K562 (cell line): Measurements from ENCODE around the gene C4orf17. TPM values are rescaled to one million over a fixed set of nuclear protein-coding genes. Genes with fewer than 3 reads are reported as not detected.

Source experiments
- ATAC-seq: fragments of 200-7000 bp; cut with Tn5 transposase; 3 replicates; pipeline ENCODE4 v1.9.1; 2020; ENCODE audit warnings: moderate library complexity
- BruUV-seq: library from RNA; stranded (reverse); fragments of 400-500 nt; replicated peaks from 2 replicates; lab custom pipeline; 2021; lab: Mats Ljungman, UMichigan
- CTCF ChIA-PET: fragments of 300-600 bp; formaldehyde crosslinking; extraction: SDS; loops from one replicate; lab custom pipeline; 2021; ENCODE audit warnings: low intra/inter-chr PET ratio; lab: Yijun Ruan, JAX
- POLR2A ChIA-PET: fragments of 300-600, 350-650 bp; sonication (Branson Sonifier 250); formaldehyde crosslinking; extraction: SDS; loops from one replicate; lab custom pipeline; 2021; ENCODE audit warnings: antibody characterized with exemption, inconsistent platforms; lab: Yijun Ruan, JAX
- DNase-seq, 4 experiments: peaks; one replicate each; pipeline versions ENCODE4 v3.0.0 to v3.0.0-alpha.2; 2011 to 2018; ENCODE audit warnings: low spot score in 3 of 4, mixed read lengths in 3 of 4; ENCODE audit errors: extremely low read depth in 1 of 4
- FAIRE-seq: peaks from 2 replicates; lab custom pipeline; 2011; peaks lifted over from hg19 to GRCh38; lab: Jason Lieb, UNC
- H2AFZ ChIP-seq: 2 replicates; pipeline ENCODE4 v1.6.0; 2011; ENCODE audit warnings: low read depth, low read length, control low read depth, inconsistent platforms
- H3K27ac ChIP-seq: fragments of 200-600 bp; 3 replicates; pipeline ENCODE4 v1.8.0; 2011; ENCODE audit warnings: low read depth, mild to moderate bottlenecking, control low read depth, inconsistent platforms, low read length, moderate library complexity, mixed read lengths; ENCODE audit errors: extremely low read depth
- H3K27me3 ChIP-seq, 2 experiments: fragments of 300-600 bp in 1 of 2; 2 replicates in 1 of 2; 3 replicates in 1 of 2; pipeline versions ENCODE4 v1.6.0 to v1.8.0; 2011; ENCODE audit warnings: inconsistent platforms in 2 of 2, low read length in 2 of 2, mild to moderate bottlenecking in 1 of 2, mixed read lengths in 1 of 2, moderate library complexity in 1 of 2; ENCODE audit not compliant: control insufficient read depth in 2 of 2, insufficient read depth in 2 of 2
- H3K36me3 ChIP-seq: fragments of 300-600 bp; 3 replicates; pipeline ENCODE4 v1.8.0; 2011; ENCODE audit warnings: mild to moderate bottlenecking, low read length, inconsistent platforms; ENCODE audit not compliant: control insufficient read depth, insufficient read depth
- H3K4me1 ChIP-seq, 2 experiments: fragments of 200-600 bp in 1 of 2; replicated peaks in 1 of 2; 2 replicates in 1 of 2; 3 replicates in 1 of 2; pipeline versions ENCODE4 v1.5.1 to v1.8.0; 2011; ENCODE audit warnings: inconsistent platforms in 2 of 2, low read length in 2 of 2, mild to moderate bottlenecking in 1 of 2, mixed read lengths in 1 of 2, moderate library complexity in 1 of 2; ENCODE audit not compliant: control insufficient read depth in 2 of 2, insufficient read depth in 2 of 2
- H3K4me2 ChIP-seq: 2 replicates; pipeline ENCODE4 v1.6.1; 2011; ENCODE audit warnings: low read length, control low read depth, inconsistent platforms, mixed read lengths; ENCODE audit not compliant: insufficient read depth
- H3K4me3 ChIP-seq: fragments of 200-600 bp; sonication (generic), shearing (Covaris generic); 2 replicates; pipeline ENCODE4 v1.5.1; 2016; ENCODE audit warnings: control low read depth, inconsistent platforms
- H3K79me2 ChIP-seq: fragments of 200-600 bp; 3 replicates; pipeline ENCODE4 v1.8.0; 2011; ENCODE audit warnings: low read length, inconsistent platforms; ENCODE audit not compliant: control insufficient read depth, insufficient read depth
- H3K9ac ChIP-seq, 2 experiments: 2 replicates each; pipeline versions ENCODE4 v1.6.0 to v1.6.1; 2011; ENCODE audit warnings: low read depth in 2 of 2, low read length in 2 of 2, control low read depth in 1 of 2, inconsistent platforms in 1 of 2, mild to moderate bottlenecking in 1 of 2, mixed read lengths in 1 of 2; ENCODE audit not compliant: insufficient read depth in 1 of 2
- H3K9me1 ChIP-seq: one replicate; pipeline ENCODE4 v1.6.0; 2011; ENCODE audit warnings: inconsistent platforms, mild to moderate bottlenecking, low read length, moderate library complexity; ENCODE audit not compliant: control insufficient read depth, insufficient read depth
- H3K9me3 ChIP-seq: replicated peaks from 2 replicates; pipeline ENCODE4 v1.5.1; 2011; ENCODE audit warnings: low read depth, low read length, inconsistent platforms; ENCODE audit not compliant: control insufficient read depth, insufficient read depth
- H4K20me1 ChIP-seq: replicated peaks from 2 replicates; pipeline ENCODE4 v1.6.1; 2011; ENCODE audit warnings: low read length, inconsistent platforms, mixed read lengths; ENCODE audit not compliant: control insufficient read depth, insufficient read depth
- CEBPB ChIP-seq: fragments of 450-650 bp; IDR thresholded peaks from 2 replicates; pipeline ENCODE4 v1.6.1; 2016; ENCODE audit warnings: missing genetic modification characterization, missing compliant biosample characterization
- CEBPG ChIP-seq, 3 experiments: fragments of 200-800 bp in 1 of 3; sonication (Bioruptor generic) in 1 of 3; sonication (generic) in 1 of 3; formaldehyde crosslinking in 1 of 3; IDR thresholded peaks in 2 of 3; conservative IDR thresholded peaks in 1 of 3; 2 replicates each; pipeline versions ENCODE4 v1.6.1 to v1.8.0; 2016 to 2022; ENCODE audit warnings: missing compliant biosample characterization in 2 of 3, missing genetic modification characterization in 2 of 3, mild to moderate bottlenecking in 1 of 3, missing genetic modification reagents in 1 of 3
- CXXC5 ChIP-seq: fragments of 250-450 bp; sonication (Bioruptor Pico); IDR thresholded peaks from 2 replicates; pipeline ENCODE4 v1.8.0; 2022; ENCODE audit warnings: inconsistent platforms, mild to moderate bottlenecking, moderate library complexity
- DACH1 ChIP-seq: fragments of 450-650 bp; IDR thresholded peaks from 2 replicates; pipeline ENCODE4 v1.6.1; 2018; ENCODE audit not compliant: partially characterized antibody
- GATA2 ChIP-seq: sonication (generic); formaldehyde crosslinking; IDR thresholded peaks from 2 replicates; pipeline ENCODE4 v1.4.0; 2020; ENCODE audit warnings: mild to moderate bottlenecking, missing genetic modification reagents
- JUND ChIP-seq, 2 experiments: IDR thresholded peaks; 2 replicates in 1 of 2; 3 replicates in 1 of 2; pipeline ENCODE4 v1.6.1; 2011; ENCODE audit warnings: borderline replicate concordance in 2 of 2, low read depth in 2 of 2, low read length in 2 of 2, improper control_type of control experiment in 1 of 2, missing biosample characterization in 1 of 2, missing genetic modification characterization in 1 of 2, missing genetic modification reagents in 1 of 2
- TRIM24 ChIP-seq, 2 experiments: fragments of 450-650 bp; IDR thresholded peaks; 2 replicates each; pipeline ENCODE4 v1.6.1; 2016
- ZNF175 ChIP-seq: fragments of 200-800 bp; sonication (Bioruptor generic); IDR thresholded peaks from 2 replicates; pipeline ENCODE4 v1.6.1; 2016; ENCODE audit warnings: low read depth, mild to moderate bottlenecking, missing genetic modification characterization, missing compliant biosample characterization
- ZNF766 ChIP-seq: fragments of 200-800 bp; sonication (Bioruptor generic); conservative IDR thresholded peaks from 2 replicates; pipeline ENCODE4 v1.6.1; 2016; ENCODE audit warnings: missing genetic modification characterization, missing compliant biosample characterization
- WGBS: fragments of 100-300 bp; shearing (Covaris generic); methylation state at CpG from one replicate; pipeline ENCODE4 v1.1.6; 2016; ENCODE audit warnings: low coverage, mixed read lengths; ENCODE audit not compliant: insufficient coverage; ENCODE audit errors: missing lambda C conversion rate; 5-methylcytosine and 5-hydroxymethylcytosine counted together
- in situ Hi-C: fragments of 300-500 bp; cut with MboI; formaldehyde crosslinking; loops from 4 replicates; pipeline ENCODE4 v1.15.0; 2018; ENCODE audit warnings: inconsistent platforms, mixed read lengths
- intact Hi-C: fragments of 100-400 bp; cut with micrococcal nuclease; formaldehyde crosslinking; loops from 2 replicates; pipeline ENCODE4 v1.14.2; 2022
- polyA plus RNA-seq, 8 experiments: library from polyadenylated mRNA; depleted of rRNA in 4 of 8; stranded (reverse) in 5 of 8; unstranded in 3 of 8; fragments of >200 nt; fragmentation: Nextera tagmentation in 2 of 8; fragmentation: Illumina TruSeq in 1 of 8; extraction: Ambion mirVana in 2 of 8; extraction: Trizol in 1 of 8; gene quantifications; 2 replicates each; pipeline versions ENCODE4 v1.2.1 to v1.2.3, GENCODE V29; 2011 to 2014; ENCODE audit warnings: inconsistent platforms in 1 of 8, missing spikeins in 1 of 8
- total RNA-seq, 7 experiments: library from RNA; depleted of rRNA in 6 of 7; stranded (reverse); fragments of >200 nt in 6 of 7; fragmentation: Illumina TruSeq in 2 of 7; extraction: Trizol in 2 of 7; gene quantifications; 2 replicates each; pipeline versions ENCODE4 v1.2.1 to v1.2.3, GENCODE V29; 2011 to 2021; ENCODE audit warnings: low replicate concordance in 1 of 7
- TF ChIP-seq, protein P1 (sequence below), 2 experiments: fragments of 450-650 bp in 1 of 2; sonication (generic) in 1 of 2; formaldehyde crosslinking in 1 of 2; IDR thresholded peaks in 1 of 2; conservative IDR thresholded peaks in 1 of 2; 2 replicates each; pipeline versions ENCODE4 v1.6.1 to v1.8.1; 2016 to 2023; ENCODE audit warnings: mild to moderate bottlenecking in 2 of 2, moderate library complexity in 2 of 2, inconsistent platforms in 1 of 2, missing genetic modification reagents in 1 of 2
- TF ChIP-seq, protein P2 (sequence below): IDR thresholded peaks from 2 replicates; pipeline ENCODE4 v1.6.1; 2012; ENCODE audit warnings: low read depth, low read length, improper control_type of control experiment, borderline replicate concordance
- TF ChIP-seq, protein P3 (sequence below): fragments of 450-650 bp; formaldehyde crosslinking; IDR thresholded peaks from 2 replicates; pipeline ENCODE4 v1.4.0; 2022; ENCODE audit warnings: mild to moderate bottlenecking, moderate library complexity
- TF ChIP-seq, protein P4 (sequence below), 2 experiments: IDR thresholded peaks; 2 replicates each; pipeline ENCODE4 v1.6.1; 2011; ENCODE audit warnings: borderline replicate concordance in 1 of 2, control low read depth in 1 of 2, low read depth in 1 of 2, low read length in 1 of 2, mild to moderate bottlenecking in 1 of 2, mixed read lengths in 1 of 2, moderate library complexity in 1 of 2; ENCODE audit not compliant: insufficient read depth in 1 of 2, insufficient read length in 1 of 2, poor library complexity in 1 of 2, severe bottlenecking in 1 of 2; ENCODE audit errors: extremely low read depth in 1 of 2
- TF ChIP-seq, protein P5 (sequence below): fragments of 450-650 bp; IDR thresholded peaks from 2 replicates; pipeline ENCODE4 v1.6.1; 2016; ENCODE audit warnings: missing biosample characterization, missing genetic modification characterization

C4orf17 gene
- total and polyA plus RNA-seq, 9 of the 15 experiments (the other 6 are each of a cell fraction or from before 2014, with no cell fraction given) = not detected

DNA sequence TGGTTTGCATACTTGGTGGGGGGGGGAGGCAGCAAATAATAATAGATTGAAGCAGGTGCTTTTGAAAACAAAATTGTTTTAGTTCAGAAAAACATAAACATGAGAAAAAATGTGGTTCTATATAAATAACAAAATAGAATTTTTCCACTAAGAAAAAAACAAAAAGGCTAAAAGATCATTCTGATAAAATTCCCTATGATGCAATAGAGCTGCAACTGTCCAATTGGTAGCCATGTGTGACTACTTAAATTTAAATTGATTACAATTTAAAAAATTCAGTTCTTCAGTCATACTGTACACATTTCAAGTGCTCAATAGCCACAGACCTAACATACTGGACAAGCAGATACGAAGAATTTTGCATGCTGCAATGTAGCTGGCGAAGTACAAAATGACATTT is 42.1 kb downstream of the C4orf17 start:
- Histone ChIP-seq H3K36me3 (no peaks in the 10 kb centered on the region), H3K9ac (no peak overlapping the region), H3K9me3 (no peaks in the 10 kb centered on the region), H4K20me1 (no peaks in the 10 kb centered on the region), H3K9me1 (no peaks in the 10 kb centered on the region), H3K4me2 (no peak overlapping the region), H3K79me2 (no peaks in the 10 kb centered on the region), H3K4me3 (no peak overlapping the region), H2AFZ (no peak overlapping the region), H3K27me3 (no peaks in the 10 kb centered on the region), H3K4me1 (no peaks in the 10 kb centered on the region), H3K27ac (no peak overlapping the region)
- DNase-seq (no peak), ATAC-seq (0 out of 3 replicates have a peak, but pooled peaks have one; percentile 39), FAIRE-seq (no peak)
- ChIA-PET CTCF (no interaction called here), POLR2A (no interaction called here)
- no TSS peak for BruUV-seq
- WGBS = 91% methylated on average over 2 of the region's 2 CpGs
- in situ Hi-C loops (no loop called here), intact Hi-C loops (no loop called here)
- 0 out of 2 replicates have a peak, but pooled peaks have one; percentile 44 for TF ChIP-seq ZNF175
- no peak for TF ChIP-seq ZNF766 (CRISPR knock-in tag)
- peak; percentile 75 for TF ChIP-seq CEBPB (tag)
- TF ChIP-seq, protein P1, sequence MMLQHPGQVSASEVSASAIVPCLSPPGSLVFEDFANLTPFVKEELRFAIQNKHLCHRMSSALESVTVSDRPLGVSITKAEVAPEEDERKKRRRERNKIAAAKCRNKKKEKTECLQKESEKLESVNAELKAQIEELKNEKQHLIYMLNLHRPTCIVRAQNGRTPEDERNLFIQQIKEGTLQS (IDR thresholded peaks at IDR 0.05) = peak; percentile 84
- TF ChIP-seq, protein P1 (CRISPR knock-in tag; conservative IDR thresholded peaks at IDR 0.05) = no peak
- TF ChIP-seq, protein P2, sequence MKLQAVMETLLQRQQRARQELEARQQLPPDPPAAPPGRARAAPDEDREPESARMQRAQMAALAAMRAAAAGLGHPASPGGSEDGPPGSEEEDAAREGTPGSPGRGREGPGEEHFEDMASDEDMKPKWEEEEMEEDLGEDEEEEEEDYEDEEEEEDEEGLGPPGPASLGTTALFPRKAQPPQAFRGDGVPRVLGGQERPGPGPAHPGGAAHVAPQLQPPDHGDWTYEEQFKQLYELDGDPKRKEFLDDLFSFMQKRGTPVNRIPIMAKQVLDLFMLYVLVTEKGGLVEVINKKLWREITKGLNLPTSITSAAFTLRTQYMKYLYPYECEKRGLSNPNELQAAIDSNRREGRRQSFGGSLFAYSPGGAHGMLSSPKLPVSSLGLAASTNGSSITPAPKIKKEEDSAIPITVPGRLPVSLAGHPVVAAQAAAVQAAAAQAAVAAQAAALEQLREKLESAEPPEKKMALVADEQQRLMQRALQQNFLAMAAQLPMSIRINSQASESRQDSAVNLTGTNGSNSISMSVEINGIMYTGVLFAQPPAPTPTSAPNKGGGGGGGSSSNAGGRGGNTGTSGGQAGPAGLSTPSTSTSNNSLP = 0 out of 2 replicates have a peak, but pooled peaks have one; percentile 12
- TF ChIP-seq, protein P3, sequence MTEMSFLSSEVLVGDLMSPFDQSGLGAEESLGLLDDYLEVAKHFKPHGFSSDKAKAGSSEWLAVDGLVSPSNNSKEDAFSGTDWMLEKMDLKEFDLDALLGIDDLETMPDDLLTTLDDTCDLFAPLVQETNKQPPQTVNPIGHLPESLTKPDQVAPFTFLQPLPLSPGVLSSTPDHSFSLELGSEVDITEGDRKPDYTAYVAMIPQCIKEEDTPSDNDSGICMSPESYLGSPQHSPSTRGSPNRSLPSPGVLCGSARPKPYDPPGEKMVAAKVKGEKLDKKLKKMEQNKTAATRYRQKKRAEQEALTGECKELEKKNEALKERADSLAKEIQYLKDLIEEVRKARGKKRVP (CRISPR knock-in tag) = peak; percentile 50; the same call in 1 of the 2 replicates
- TF ChIP-seq TRIM24 (IDR thresholded peaks at IDR 0.05) = peak; percentile 94 to 95
- TF ChIP-seq, protein P4, sequence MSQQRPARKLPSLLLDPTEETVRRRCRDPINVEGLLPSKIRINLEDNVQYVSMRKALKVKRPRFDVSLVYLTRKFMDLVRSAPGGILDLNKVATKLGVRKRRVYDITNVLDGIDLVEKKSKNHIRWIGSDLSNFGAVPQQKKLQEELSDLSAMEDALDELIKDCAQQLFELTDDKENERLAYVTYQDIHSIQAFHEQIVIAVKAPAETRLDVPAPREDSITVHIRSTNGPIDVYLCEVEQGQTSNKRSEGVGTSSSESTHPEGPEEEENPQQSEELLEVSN (IDR thresholded peaks at IDR 0.05; ENCODE audit: borderline replicate concordance in 1 of 2, extremely low read depth in 1 of 2, insufficient read depth in 1 of 2, insufficient read length in 1 of 2, low read depth in 1 of 2, low read length in 1 of 2, poor library complexity in 1 of 2, severe bottlenecking in 1 of 2) = no peak
- TF ChIP-seq CXXC5 = 0 out of 2 replicates have a peak, but pooled peaks have one; percentile 20
- TF ChIP-seq CEBPG (CRISPR knock-in tag; IDR thresholded peaks at IDR 0.05) = peak; percentile 54; the same call in 1 of the 2 replicates
- peak; percentile 84 to 93 for TF ChIP-seq CEBPG (tag; conservative IDR thresholded peaks at IDR 0.05 in 1 of 2, IDR thresholded peaks at IDR 0.05 in 1 of 2)
- no peak for TF ChIP-seq DACH1
- TF ChIP-seq GATA2 = no peak
- TF ChIP-seq, protein P5, sequence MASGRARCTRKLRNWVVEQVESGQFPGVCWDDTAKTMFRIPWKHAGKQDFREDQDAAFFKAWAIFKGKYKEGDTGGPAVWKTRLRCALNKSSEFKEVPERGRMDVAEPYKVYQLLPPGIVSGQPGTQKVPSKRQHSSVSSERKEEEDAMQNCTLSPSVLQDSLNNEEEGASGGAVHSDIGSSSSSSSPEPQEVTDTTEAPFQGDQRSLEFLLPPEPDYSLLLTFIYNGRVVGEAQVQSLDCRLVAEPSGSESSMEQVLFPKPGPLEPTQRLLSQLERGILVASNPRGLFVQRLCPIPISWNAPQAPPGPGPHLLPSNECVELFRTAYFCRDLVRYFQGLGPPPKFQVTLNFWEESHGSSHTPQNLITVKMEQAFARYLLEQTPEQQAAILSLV (tag) = 0 out of 2 replicates have a peak, but pooled peaks have one; percentile 42
- 0 out of 2 replicates have a peak, but pooled peaks have one; percentile 41 for TF ChIP-seq JUND (IDR thresholded peaks at IDR 0.05; ENCODE audit: borderline replicate concordance, low read depth, low read length)
- no peak for TF ChIP-seq JUND (tag; IDR thresholded peaks at IDR 0.05; ENCODE audit: borderline replicate concordance, low read depth, low read length)
